ENCODE measurements around the gene GALNT12.

Gene GALNT12

DNA sequence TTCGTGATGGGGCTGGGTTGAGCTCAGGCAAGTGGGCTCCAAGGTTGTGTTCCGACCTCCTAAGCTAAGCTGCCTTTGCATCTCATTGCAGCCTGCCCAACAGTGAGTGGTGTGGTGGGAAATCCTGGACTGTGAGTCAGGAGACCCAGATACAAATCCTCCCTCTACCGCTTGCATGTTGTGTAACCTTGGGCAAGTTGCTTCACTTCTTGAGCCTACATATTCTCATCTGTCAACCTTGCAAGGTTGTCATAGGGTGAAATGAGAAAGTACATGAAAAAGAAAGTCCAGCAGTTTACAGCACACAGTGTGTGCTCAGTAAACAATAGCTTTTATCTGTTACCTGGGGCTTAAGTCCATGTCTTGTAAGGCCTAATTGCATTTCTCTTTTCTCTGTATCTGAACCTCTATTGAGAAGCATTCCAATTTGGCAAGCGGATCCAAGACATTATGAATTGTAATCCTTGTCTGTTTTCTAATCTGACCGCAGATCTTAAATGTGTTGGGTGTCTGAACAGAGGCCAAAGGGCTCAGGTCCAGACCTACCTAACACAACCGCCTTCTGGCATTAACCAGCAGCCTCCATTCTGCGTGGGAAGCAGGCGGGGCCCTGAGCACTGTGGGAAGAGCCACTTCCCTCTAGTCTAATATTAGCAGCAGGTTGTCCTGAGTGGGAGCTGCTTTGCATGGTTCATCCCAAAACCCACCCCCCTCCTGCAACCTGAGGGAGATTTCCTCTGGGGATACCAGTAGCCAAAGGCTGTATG lies 1.8 kb upstream of the GALNT12 start:
- FAIRE-seq = no peak

DNA sequence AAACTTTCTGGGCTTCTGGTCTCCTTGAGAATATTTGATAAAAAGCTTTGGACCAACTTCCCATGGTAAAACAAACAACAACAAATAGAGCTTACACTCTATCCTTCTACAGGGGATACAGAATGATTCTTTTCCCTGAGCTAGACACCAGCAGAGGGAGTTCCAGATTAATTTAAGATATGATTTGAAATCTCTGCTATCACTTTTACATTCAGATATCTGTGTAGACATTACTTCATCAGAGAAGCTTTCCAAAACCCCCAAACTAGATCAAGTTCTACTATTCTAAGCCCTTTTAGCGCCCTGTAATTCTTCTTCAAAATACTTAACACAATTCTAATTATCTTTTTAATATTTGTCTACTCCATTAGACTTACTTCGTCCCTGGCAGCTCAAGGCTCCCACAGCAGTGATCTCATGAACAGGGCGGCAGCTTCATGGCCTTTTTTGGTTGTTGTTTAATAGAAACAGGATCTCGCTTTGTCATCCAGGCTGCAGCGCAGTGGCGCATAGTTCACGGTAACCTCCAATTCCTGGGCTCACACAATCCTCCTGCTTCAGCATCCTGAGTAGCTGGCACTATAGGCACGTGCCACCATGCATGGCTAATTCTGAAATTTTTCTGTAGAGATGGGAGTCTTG lies 955 bp upstream of the GALNT12 start:
- peak; percentile 90 for FAIRE-seq

DNA sequence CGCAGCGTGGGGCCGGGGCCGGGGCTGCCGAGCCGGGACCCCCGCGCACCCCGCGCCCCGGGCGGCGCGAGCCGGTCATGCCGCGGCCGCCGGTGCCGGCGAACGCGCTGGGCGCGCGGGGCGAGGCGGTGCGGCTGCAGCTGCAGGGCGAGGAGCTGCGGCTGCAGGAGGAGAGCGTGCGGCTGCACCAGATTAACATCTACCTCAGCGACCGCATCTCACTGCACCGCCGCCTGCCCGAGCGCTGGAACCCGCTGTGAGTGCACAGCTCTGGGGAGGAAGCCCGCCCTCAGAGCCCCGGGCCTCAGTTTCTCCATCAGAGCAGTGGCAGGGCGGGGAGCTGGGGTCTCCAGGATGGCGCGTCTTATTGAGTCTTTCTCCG lies 335 bp downstream of the GALNT12 start:
- no peak for FAIRE-seq

DNA sequence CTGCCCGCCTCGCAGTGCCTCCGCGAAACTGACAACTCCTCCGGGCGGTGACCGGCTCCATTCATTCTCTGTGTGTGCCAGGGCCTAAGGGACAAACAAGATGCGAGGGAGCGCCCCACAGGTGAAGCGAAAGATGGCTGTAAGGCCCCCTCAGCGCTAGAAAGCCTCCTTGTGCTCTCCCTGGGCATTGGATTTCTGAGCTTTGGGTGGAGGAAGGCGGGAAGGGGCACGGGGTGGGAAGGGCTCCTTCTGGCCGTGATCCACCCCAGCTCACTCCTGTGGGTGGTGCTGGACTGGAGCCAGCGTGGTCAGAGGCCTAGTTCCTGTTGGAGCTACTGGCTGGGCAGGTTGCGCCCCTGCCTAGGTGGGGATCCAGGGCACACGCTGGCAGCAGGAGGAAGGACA lies 943 bp downstream of the GALNT12 start:
- FAIRE-seq = no peak

DNA sequence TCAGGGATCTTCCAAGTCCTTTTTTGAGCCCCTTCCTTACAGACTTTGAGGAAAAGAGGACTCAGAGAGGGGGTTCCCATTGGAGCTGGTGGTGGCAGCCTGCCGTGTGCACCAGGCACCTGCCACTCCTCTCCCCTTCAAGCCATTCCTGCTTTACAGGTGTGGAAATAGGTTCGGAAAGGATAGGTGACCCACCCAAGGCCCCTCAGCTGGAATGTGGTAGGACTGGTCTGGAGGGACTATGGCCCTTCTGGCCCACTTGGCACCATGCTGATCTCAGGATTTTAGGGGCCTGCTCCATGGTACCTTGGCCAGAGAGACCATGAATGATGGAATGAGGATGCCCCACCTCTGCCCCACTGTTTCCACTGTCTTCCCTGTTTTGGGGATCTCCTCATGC lies 1.4 kb downstream of the GALNT12 start:
- FAIRE-seq = no peak

DNA sequence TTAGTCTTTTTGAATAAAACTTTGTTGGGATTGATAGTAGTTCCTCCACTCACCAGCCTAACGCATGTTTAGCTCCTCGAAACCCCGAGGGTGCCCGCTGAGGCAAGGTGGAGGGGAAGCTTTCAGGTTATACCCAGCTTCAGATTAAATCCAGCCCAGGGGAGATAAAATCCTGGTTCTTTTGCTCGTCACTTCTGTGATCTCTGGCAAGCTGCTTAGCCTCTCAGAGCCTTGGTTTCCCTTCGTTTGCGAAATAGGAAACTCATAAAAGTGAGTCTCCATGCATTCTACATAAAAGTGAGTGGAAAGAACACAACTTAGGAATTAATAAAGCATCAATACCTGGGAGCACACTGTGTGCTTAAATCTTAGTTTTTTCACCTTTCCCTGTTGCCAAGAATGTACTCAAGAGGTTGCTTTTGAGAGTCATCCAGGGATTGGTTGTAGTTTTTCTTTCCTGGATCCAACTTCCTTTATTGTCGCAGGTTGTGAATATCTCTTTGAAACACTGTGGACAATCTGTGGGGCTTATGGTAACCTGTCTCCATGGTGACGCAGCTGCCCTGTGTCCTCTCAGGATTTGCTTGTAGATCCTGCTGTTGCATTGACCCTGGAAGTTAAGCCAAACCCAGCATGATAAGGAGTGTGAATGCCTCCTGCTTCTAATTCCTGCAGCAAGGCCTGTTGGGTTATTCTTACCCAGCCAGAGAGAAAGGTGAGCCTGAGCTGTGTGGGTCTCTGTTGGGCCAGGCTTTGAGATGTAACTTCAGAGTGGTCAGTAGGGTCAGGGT lies 2.0 kb downstream of the GALNT12 start:
- FAIRE-seq = no peak

DNA sequence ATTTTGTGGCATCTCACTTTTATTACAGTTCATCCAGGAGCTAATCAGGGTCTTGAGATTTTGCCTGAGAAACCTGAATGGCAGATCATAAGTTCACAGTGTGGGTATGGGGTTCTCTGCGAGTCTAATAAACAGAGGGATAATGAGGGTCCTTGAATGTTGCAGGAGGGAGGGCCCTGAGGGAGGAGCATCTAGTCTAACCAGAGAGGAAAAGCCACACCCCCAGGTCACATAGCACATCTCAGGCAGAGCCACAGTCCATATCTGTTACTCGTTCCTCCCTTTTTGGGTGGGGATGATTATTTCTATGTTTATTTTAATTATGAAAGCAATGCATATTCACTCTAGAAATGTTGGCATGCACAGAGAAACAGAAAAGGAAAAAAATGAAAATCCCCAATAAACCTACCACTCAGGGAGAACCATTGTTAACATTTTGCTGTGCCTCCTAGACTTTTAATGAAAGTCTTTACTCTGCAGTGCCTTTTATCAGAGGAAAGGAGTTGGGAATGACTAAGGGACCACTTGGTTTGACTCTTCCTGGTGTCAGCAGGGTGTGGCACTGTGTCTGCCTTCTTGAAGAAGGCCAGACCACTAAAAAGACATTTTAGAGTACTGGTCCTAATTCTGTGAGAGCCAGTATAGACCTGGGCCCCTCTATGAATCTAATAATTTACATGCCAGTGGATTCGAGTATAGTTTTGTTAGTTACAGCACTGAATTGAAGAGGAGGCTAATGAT lies 2.8 kb downstream of the GALNT12 start:
- FAIRE-seq = no peak

DNA sequence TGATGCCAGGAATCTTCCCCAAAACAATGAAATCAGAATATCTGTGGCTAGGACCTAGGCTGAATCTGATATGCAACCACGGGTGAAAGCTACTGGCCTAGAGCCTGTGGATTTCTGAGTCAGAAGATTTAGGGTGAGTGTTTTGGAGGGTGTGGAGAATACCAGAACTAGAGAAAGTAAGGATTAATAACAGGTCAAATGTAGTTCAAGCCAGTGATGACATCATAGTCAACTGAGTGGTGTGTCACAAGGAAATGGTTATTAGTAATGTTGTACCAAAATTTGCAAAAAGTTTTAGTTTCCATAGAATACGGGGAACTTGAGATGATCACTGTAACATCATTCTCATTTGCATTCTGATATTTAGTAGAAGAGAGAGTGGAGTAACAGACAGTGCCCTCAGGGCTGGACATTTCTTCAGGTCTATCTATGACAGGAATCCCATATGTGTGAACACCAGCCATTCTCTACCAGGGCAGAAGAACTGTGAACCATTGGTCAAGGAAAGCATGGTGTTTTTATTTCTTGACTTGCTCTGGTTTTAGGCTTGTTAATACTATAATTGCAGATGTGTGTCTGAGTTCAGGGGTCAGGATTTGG lies 3.7 kb downstream of the GALNT12 start:
- FAIRE-seq = no peak

DNA sequence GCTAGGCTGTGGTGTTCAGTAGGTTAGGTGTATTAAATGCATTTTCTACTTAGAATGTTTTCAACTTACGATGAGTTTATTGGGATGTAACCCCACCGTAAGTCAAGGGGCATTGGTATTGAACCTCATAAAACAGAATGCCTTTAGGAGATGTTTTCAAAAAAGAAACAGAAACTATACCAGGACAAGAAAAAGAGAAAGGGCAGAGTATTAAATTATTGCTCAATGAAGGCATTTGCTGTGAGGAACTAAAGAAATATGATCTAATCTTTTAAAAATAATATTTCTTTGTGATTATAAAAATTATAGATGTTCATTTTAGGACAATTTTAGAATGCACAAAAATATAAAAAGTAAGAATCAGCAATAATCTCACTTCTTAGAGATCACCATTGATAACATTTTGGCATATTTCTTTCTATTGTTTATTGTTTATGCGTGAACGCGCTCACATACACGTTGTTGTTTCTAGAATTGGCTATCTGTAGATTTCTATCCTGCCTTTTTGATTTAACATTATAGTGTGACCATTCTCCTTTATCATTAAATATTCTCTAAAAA lies 8.0 kb downstream of the GALNT12 start:
- FAIRE-seq = no peak

DNA sequence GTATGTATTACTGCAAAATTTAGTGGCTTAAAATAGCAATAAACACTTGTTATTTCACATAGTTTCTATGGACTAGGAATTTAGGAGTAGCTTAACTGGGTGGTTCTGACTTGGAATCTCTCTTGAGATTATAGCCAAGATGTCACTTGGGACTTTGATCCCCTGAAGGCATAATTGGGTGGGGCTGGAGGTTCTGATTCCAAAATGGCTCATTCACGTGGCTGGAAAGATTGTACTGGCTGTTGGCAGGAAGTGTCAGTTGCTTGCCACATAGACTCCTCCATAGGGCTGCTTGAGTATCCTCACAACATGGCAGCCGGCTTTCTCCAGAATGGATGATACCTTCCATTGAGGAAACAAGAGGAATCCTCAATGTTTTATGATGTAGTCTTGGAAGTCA lies 11.3 kb downstream of the GALNT12 start:
- no peak for FAIRE-seq

DNA sequence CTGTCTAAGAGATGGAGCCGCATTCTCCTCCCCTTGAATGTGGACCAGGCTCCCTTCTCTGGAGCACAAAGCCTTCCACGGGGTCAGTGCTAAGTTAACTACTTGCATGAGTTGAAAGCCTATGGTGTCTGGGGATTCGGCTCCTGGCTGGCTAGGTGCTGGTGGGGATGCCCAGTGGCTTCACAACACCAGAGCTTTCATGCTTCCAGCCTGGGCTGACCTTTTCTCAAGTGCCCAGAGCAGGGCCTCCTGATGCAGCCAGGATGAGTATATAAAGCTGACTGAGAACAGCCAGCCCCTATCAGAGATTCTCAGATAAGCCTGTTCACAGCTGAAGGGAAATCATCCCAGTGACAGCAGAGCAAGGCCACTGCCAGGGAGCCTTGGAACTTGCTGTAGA lies 11.8 kb downstream of the GALNT12 start:
- no peak for FAIRE-seq

DNA sequence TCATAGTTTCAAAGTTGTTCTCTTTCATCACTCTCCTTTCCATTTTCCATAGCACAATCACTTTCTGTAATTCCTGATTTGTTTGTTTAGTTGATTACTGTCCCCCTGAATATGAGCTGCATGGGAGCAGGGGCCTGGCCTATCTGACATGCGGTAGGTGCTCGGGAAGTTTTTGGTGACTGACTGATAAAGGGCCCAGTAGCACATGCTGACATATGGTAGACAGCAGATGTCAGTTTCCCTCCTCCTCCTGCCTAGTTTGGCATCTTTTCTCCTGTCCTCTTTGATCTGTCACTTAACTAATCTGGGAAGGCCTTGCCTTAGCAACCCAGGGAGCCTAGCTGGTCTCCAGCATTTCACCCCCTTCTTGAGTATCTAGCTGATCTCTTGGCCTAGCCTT lies 14.4 kb downstream of the GALNT12 start:
- FAIRE-seq = no peak

DNA sequence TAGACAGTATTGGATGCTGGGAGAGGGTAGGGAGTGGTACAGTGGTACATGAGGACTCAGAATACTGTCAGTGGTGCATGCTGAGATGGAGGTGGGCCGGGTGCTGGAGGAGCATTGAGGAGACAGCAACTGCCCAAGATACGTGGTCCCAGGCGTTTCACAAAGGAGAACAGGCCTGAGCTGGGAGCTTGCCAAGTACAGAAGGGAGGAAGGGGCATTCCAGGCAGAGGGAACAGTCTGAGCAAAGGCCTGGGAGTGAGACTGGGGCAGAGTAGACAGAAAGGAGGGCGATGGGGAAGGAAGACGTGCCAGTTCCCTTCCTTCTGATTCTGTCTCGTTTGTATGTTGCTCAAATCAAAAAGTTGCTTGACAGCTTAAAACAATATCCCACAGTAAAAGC lies 15.2 kb downstream of the GALNT12 start:
- FAIRE-seq = no peak

DNA sequence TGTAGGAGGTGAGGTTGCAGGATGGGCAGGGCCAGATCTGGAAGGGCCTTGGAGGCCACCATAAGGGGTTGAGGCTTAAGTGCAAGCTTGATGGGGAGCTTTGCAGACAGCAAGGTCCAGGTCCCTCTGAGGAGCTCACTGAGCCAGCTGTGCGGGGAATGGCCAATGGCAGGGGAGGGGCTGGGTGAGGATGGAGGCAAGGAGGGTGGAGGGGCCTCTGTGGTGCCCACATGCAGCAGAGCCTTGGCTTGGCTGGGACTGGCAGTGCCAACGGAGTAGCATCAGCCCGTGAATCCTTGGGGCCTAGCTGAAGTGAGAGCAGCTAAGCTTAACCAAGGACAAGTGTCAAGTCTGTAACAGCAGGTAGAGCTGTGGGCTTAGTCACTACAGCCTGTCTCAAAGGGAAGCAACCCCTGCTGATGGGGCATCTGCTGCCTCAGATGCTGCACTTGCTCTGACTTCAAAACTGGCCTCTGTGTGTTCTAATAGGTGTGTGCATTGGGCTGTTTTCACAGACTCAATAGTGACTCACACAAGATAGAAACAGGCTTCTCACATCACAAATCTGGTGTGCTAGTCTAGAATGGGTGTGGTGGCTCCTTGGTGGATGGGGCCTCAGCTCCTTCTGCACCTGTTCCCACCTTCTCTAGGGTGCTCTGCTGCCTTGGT lies 16.3 kb downstream of the GALNT12 start:
- no peak for FAIRE-seq

DNA sequence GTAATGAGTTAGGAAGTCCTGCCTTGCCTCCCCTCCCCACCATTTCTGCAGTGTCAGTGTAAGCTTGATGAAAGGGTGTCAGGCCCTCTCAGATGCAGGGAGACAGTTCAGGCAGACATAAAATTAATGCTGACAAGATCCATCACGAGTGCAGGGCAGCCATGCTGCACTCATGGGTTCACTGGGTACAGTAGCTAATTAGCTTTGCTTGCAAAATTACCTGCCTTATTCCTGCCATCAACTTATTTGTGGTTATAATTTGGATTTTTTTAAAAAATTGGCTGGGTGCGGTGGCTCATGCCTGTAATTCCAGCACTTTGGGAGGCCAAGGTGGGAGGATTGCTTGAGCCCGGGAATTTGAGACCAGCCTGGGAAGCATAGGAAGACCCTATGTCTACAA lies 17.9 kb downstream of the GALNT12 start:
- FAIRE-seq = no peak

DNA sequence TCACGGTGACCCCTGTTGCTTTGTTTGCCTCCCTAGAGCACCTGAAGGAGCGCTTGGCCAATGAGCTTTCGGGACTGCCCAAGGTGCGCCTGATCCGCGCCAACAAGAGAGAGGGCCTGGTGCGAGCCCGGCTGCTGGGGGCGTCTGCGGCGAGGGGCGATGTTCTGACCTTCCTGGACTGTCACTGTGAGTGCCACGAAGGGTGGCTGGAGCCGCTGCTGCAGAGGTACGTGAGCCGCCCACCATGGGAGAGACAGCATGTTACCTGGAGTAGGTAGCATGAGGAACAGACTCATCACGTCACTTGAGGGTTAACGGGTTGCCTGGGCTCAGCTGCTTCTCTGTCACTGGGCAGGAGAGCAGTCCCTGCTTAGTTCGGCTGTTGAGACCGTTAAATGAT lies 19.2 kb downstream of the GALNT12 start:
- FAIRE-seq = no peak

DNA sequence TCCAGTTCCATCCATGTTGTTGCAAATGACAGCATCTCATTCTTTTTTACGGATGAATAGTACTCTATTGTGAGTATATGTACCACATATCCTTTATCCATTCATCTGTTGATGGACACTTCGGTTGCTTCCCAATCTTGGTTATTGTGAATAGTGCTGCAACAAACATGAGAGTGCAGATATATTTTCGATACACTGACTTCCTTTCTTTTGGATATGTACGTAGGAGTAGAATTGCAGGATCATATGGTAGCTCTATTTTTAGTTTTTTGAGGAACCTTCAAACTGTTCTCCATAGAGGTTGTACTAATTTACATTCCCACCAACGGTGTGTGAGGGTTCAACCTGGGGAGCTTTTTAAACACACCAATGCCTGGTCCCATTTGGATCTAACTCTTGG lies 22.3 kb downstream of the GALNT12 start:
- FAIRE-seq = no peak

DNA sequence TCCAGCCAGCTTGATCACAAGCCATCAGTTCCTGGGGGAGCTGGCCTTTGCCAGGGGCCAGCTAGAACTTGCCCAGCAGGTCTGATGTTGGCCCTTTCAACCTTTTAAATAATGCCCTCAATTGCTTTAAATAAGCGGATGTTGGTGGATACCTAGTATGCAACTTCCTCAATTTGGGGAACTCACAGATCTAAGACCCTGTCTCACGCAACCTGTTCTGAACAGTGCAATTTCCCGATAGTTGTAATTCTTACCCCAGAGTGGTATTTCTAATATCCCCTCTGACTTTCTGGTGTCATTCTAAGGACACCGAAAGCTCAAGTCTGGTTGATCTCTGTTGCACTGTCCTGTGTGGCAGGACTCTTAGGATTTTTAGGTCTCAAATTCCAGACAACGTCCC lies 23.1 kb downstream of the GALNT12 start:
- no peak for FAIRE-seq

DNA sequence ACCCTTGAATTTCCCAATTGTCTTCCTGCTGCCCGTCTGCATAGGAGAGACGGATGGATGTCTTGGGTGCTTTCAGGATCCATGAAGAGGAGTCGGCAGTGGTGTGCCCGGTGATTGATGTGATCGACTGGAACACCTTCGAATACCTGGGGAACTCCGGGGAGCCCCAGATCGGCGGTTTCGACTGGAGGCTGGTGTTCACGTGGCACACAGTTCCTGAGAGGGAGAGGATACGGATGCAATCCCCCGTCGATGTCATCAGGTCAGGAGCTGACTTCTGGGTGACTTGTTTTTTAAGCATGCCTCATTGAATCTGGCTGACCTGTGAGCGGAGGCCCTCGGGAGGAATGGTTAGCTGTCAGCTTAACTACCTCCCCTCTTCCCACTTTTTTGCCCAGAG lies 24.2 kb downstream of the GALNT12 start:
- no peak for FAIRE-seq

DNA sequence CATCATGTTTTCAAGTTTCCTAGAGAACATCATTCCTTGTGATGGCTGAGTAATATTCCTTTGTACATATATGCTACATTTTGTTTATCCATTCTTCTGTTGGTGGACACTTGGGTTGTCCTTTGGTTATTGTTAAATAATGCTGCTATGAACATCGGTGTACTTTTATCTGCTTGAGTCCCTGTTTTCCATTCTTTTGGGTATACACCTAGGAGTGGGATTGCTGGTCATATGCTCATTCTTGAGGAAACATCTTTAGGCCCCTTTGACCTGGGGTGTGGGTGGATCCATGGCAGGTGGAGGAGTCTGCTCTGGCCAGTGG lies 25.3 kb downstream of the GALNT12 start:
- no peak for FAIRE-seq

DNA sequence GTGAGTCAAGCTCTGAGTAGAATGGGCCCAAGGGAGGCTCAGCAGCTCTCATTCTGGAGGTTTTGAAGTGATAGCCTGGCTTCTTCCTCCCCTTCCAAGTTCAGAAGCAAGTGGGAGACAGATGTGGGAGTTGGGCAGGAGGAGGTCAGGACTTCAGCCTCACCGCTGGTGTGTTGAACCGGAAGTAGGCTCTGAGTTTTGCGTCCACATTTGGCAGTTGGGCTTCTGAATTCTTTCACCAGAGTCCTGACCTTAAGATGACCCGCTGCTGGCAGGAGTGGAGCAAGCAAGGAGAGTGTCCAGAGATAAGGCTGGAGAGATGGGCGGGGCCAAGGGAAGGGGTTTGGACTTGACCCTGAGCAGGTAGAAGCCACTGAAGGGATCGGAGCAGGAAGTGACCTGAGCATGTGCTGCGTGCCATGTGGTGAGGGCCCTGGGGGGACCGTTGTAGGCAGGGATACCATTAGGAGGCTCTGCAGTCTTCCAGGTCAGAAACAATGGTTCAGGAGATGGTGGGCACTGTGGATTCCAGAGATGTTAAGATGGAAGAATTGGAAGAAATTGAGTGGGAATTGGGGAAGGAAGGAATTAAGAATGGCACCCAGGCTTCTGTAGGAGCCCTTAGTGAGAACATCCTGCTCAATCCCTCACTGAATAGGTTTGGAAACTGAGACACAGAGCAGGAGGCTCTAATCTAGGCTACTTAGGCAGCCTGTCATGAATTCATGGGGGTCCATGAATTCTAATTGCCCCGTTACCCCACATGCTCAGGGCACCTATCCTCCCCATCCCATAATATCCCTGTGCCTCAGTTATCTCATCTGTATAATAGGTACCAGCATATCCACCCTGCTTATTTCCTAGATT lies 25.9 kb downstream of the GALNT12 start:
- no peak for FAIRE-seq

Data from A204.1 (cell line).